Omental fat pad (tissue), 4 donors: ENCODE results near the gene XYLT2. TPM values are rescaled to one million over a fixed set of nuclear protein-coding genes. Genes with fewer than 3 reads are reported as not detected.
"Not testable (repeated sequence)": the region's sequence is repeated elsewhere in the genome, so short reads cannot be mapped to it uniquely, and the experiment has no call there.

Experiments used
- ATAC-seq: fragments of 150-250 bp; one replicate; pipeline ENCODE4 v1.9.1; 2016; ENCODE audit warnings: mild to moderate bottlenecking, moderate library complexity; ENCODE audit not compliant: low FRiP score
- DNase-seq: peaks from one replicate; pipeline ENCODE4 v3.0.0-alpha.2; 2019; ENCODE audit warnings: low spot score
- total RNA-seq, 4 donors: library from RNA; depleted of rRNA; stranded (reverse); fragments of >200 nt; gene quantifications; one replicate each; pipeline ENCODE4 v1.1.0, GENCODE V29; 2016
- TF ChIP-seq, protein P1 (sequence below), 3 donors: fragments of 450-650 bp; IDR thresholded peaks; one replicate each; pipeline ENCODE4 v1.5.1; 2016 to 2017; ENCODE audit warnings: antibody characterized with exemption in 3 of 3, mild to moderate bottlenecking in 3 of 3, moderate library complexity in 2 of 3

XYLT2 gene
- 10 to 100 TPM in 3 of 4 donors, 1 to 10 TPM in 1; 8.4 to 23.2 (median 16.5) TPM for total RNA-seq

DNA sequence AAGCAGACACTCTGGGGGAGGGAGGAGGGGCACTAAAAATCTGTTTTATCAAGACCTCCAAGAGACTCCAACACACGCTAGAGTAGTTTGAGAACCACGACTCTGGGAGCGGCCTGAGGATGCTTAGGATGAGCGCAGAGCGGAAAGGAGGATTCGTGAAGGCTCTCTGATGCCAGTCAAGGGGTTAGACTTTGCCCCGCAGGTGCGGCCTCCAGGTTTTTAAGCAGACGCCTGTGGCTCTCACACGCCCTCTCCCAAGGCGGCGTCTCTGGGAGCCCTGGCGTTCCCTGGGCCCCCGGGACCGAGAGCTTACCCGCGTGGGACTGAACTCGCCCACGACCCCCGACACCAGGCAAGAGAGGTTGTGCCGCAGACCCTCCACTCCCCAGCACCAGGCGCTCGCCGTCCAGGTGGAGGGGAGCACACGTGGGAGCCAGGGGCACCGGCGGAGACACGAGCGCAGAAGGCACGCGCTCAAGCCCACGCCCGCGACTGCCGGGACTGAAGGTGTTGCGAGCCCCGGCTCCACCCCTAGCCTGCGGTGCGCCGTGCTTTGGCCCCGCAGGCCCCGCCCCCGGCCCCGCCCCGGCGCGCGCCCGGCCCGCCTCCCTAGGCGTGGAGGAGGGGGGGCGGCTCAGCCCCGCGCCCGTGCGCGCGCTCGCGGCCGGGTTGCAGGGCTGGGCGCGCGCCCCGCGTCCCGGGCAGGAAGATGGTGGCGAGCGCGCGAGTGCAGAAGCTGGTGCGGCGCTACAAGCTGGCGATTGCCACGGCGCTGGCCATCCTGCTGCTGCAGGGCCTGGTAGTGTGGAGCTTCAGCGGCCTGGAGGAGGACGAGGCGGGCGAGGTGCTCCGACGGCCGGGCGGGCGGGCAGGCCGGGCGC lies at the start of gene XYLT2:
TSS of gene XYLT2 (plus strand) at position 695 of the 881 bp plus-strand sequence. CDS start at position 710, 15 bp downstream.
- ATAC-seq (peak; percentile 91), DNase-seq (peak; percentile 38)
- TF ChIP-seq, protein P1, sequence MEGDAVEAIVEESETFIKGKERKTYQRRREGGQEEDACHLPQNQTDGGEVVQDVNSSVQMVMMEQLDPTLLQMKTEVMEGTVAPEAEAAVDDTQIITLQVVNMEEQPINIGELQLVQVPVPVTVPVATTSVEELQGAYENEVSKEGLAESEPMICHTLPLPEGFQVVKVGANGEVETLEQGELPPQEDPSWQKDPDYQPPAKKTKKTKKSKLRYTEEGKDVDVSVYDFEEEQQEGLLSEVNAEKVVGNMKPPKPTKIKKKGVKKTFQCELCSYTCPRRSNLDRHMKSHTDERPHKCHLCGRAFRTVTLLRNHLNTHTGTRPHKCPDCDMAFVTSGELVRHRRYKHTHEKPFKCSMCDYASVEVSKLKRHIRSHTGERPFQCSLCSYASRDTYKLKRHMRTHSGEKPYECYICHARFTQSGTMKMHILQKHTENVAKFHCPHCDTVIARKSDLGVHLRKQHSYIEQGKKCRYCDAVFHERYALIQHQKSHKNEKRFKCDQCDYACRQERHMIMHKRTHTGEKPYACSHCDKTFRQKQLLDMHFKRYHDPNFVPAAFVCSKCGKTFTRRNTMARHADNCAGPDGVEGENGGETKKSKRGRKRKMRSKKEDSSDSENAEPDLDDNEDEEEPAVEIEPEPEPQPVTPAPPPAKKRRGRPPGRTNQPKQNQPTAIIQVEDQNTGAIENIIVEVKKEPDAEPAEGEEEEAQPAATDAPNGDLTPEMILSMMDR (IDR thresholded peaks at IDR 0.05), result no peak

DNA sequence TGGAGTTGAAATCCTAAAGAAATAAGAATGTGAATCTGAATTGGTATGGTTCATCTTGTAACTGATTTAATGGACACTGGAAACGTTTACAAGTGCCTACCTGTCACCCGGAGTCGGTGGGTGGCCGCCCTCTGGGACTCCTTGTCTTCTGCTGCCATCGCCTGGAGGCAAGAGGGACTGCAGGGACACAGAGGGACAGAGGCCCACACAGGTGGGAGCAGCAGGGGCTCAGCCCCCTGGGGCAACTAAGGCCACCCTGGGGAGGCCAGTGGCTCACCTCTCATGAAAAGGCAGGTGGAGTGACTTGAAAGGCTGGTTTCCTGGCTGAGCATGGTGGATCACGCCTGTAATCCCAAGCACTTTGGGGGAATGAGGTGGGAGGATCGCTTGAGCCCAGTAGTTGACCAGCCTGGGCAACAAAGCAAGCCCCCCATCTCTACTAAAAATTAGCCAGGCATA lies 48.5 kb upstream of the XYLT2 start:
- DNase-seq, result peak; percentile 74
- TF ChIP-seq, protein P1 (IDR thresholded peaks at IDR 0.05), result peak in 2 of 3 donors; percentile 80 to 91
- peak; percentile 85 for ATAC-seq

DNA sequence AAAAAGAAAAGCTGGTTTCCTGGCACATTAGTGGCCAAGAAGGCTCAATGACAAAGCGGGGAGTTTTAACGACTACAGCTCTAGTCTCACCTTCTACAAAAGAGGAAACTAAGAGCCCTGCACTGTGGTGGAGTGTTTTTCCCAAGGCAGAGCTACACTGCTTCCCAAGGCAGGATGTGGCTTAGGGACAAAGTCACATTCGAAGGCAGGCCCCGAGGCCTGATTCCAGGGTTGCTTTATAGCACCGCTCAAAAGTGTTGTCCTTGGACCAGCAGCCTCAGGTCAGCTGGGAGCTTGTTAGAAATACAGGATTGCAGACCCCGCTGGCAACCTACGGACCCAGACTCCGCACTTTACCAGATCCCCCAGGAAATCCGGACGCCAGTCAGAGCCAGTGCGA lies 47.9 kb upstream of the XYLT2 start:
- ATAC-seq, result no peak
- TF ChIP-seq, protein P1 (IDR thresholded peaks at IDR 0.05), result no peak
- DNase-seq, result no peak

DNA sequence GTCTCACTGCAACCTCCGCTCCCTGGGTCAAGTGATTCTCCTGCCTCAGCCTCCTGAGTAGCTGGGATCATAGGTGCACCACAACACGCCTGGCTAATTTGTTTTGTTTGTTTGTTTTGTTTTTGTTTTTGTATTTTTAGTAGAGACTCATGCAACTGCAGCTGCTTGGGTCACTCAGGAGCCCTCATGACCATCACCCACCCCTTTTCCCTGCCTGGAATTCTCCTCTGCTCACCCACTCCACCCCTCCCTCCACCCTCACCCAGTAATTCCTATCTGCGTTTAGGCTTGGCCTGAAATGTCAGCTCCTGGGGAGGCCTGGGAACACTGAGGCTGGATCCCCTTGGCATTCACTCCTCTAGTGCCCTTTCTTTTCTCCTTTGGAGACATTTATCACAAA lies 46.1 kb upstream of the XYLT2 start:
- no peak for ATAC-seq
- TF ChIP-seq, protein P1 (IDR thresholded peaks at IDR 0.05), result no peak
- DNase-seq, result no peak

DNA sequence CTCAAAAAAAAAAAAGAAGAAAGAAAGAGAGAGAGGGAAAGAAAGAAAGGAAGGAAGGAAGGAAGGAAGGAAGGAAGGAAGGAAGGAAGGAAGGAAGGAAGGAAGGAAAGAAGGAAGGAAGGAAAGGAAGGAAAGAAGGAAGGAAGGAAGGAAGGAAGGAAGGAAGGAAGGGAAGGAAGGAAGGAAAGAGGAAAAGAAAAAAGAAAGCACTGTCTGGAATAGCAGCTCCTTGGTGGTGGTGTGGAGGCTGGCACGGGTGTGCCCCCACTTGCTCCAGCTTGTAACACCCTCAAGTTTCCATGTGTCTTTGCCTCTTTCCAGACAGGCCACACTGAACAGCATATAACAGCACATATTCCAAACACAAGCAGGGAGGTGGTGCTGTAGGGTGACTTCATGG lies 45.1 kb upstream of the XYLT2 start:
- ATAC-seq, DNase-seq: not testable (repeated sequence)

DNA sequence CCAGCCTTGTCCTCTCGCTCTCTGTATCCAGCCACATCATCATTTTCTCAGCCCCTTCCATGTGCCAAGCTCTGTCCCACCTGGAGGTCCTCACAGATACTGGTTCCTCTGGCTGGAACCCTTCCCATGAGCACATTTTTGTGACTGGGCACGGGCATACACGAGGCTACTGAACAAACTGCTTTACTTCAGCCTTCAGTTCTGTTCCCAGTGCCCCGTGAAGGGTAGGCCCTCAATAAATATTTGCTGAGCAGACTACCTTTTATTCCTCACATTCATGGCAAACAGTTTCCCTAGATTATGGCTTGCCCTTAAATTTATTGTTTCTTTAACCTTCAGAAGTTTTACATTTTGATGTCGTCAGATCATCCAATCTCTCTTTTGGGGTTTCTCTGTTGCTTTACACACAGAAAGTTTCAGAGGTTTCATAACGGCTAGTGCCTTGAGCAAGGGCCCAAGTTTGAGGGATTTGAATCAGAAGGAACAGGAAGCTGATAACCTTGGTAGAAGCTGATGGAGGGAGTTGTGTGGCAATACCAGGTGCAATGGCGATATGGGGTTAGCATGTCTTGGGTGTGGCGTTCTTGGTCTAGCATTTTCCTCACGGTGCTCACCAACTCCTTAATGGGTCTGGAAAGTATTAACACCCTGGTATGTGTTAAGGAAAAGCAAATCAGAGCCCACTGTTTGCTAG lies 43.9 kb upstream of the XYLT2 start:
- TF ChIP-seq, protein P1 (IDR thresholded peaks at IDR 0.05), result no peak
- ATAC-seq (no peak), DNase-seq (no peak)

DNA sequence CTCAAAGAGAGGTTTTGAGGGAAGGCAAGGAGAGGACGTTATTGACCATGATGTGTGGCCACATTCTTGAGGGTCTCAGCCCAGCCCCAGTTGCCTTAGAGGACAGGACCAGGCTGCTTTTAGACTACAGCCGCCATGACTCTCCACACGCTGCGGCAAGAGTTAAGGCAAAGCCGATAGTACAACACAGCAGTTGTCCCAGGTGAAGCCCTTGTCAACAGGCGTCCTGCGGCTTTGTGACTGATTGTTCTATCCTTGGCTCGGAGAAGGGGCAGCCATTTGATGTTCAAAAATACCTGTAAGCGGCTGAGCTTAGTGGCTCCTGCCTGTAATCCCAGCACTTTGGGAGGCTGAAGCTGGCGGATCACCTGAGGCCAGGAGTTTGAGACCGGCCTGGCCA lies 42.9 kb upstream of the XYLT2 start:
- no peak for ATAC-seq
- no peak for DNase-seq
- TF ChIP-seq, protein P1 (IDR thresholded peaks at IDR 0.05), result no peak
